Measurements from ENCODE around the gene XK. TPM values are rescaled to one million over a fixed set of nuclear protein-coding genes. Genes with fewer than 3 reads are reported as not detected.

The XK gene
- total and polyA plus RNA-seq, 10 of the 15 experiments (the other 5 are each of a cell fraction or from before 2014, with no cell fraction given), result not detected

DNA sequence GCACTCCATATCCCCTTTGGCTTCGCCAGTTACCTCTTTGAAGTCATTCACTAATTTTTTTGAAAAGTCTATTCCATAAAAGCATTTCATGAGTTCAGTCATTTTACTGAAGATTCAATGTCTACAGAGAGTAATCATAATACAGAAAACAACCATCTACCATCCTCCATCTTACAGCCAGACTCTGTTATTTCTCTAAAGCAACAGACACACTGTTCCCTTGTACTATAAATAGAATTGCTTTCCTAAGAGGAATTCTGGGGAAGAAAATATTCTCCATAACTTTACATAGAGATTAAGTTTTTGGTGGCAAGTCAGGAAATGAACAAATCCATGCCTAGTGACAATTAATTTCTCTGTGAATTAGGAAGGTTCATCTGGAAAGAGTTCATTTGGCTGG is 37.0 kb downstream of the XK start:
- Histone ChIP-seq H3K4me2 (ENCODE audit: control insufficient read depth, insufficient read depth) (no peak overlapping the region), H2AFZ (ENCODE audit: control insufficient read depth, low read depth, low read length) (no peak overlapping the region), H4K20me1 (ENCODE audit: control insufficient read depth, insufficient read depth) (no peaks in the 10 kb centered on the region), H3K9ac (ENCODE audit: control insufficient read depth, insufficient read depth, low read length) (no peak overlapping the region), H3K36me3 (ENCODE audit: control insufficient read depth in 2 of 2, insufficient read depth in 2 of 2, low read length in 1 of 2) (no peaks in the 10 kb centered on the region), H3K27ac (ENCODE audit: control insufficient read depth, insufficient read depth) (no peak overlapping the region), H3K27me3 (replicated peaks in 1 of 2; ENCODE audit: control insufficient read depth in 2 of 2, insufficient read depth in 2 of 2, low read length in 1 of 2) (no peaks in the 10 kb centered on the region), H3K4me3 (no peak overlapping the region), H3K4me1 (ENCODE audit: control insufficient read depth, insufficient read depth, low read length) (no peaks in the 10 kb centered on the region), H3K79me2 (ENCODE audit: control insufficient read depth, insufficient read depth, low read length) (no peaks in the 10 kb centered on the region), H3K9me3 (replicated peaks; ENCODE audit: control insufficient read depth, insufficient read depth, low read length) (no peaks in the 10 kb centered on the region)
- no TSS peak for BruUV-seq (replicated peaks)
- intact Hi-C loops (cut with micrococcal nuclease; ENCODE audit: unreplicated experiment), result no loop called here
- TF ChIP-seq POU2F2 (IDR thresholded peaks at IDR 0.05; ENCODE audit: borderline replicate concordance, low read depth, low read length) (no peak), IKZF2 (IDR thresholded peaks at IDR 0.05) (no peak), TARDBP (IDR thresholded peaks at IDR 0.05; ENCODE audit: borderline replicate concordance) (no peak), NFYB (IDR thresholded peaks at IDR 0.05; ENCODE audit: insufficient read depth, low read depth, low read length) (no peak), GATAD2B (conservative IDR thresholded peaks at IDR 0.05; ENCODE audit: low read depth) (no peak), ZNF207 (IDR thresholded peaks at IDR 0.05; ENCODE audit: borderline replicate concordance) (no peak), NR2C1 (IDR thresholded peaks at IDR 0.05) (no peak), PKNOX1 (IDR thresholded peaks at IDR 0.05) (no peak)
- in situ Hi-C loops (cut with MboI), result no loop called here
- ChIA-PET CTCF (no interaction called here), POLR2A (no interaction called here), RAD21 (ENCODE audit: unreplicated experiment) (no interaction called here), SMC1A (ENCODE audit: uncharacterized antibody, unreplicated experiment) (interaction anchor here (1.8 kb wide), 1 partner anchor 21 kb away, joined by 6 read pairs; no protein-coding TSS in a partner anchor)
- no peak for DNase-seq (ENCODE audit: low read depth, low spot score)
- no peak for ATAC-seq
- 0% methylated on average over 1 of the region's 1 CpG for WGBS (ENCODE audit: insufficient coverage, insufficient replicate concordance, low lambda C conversion rate, missing lambda C conversion rate)
- no peak for FAIRE-seq

GRCh38 chrX:37726346-37726745 is 40.8 kb downstream of the XK start:
- no peaks in the 10 kb centered on the region for H3K9me3 ChIP-seq (replicated peaks; ENCODE audit: control insufficient read depth, insufficient read depth, low read length)
- no peak overlapping the region for H3K4me3 ChIP-seq
- POLR2A ChIA-PET, result no interaction called here
- no peaks in the 10 kb centered on the region for H3K79me2 ChIP-seq (ENCODE audit: control insufficient read depth, insufficient read depth, low read length)
- no peak overlapping the region for H3K9ac ChIP-seq (ENCODE audit: control insufficient read depth, insufficient read depth, low read length)
- CTCF ChIA-PET, result no interaction called here
- 18% methylated on average over 3 of the region's 3 CpGs for WGBS (ENCODE audit: insufficient coverage, insufficient replicate concordance, low lambda C conversion rate, missing lambda C conversion rate)
- H3K27ac ChIP-seq (ENCODE audit: control insufficient read depth, insufficient read depth), result no peak overlapping the region
- no peaks in the 10 kb centered on the region for H3K36me3 ChIP-seq (ENCODE audit: control insufficient read depth in 2 of 2, insufficient read depth in 2 of 2, low read length in 1 of 2)
- intact Hi-C loops (cut with micrococcal nuclease; ENCODE audit: unreplicated experiment), result no loop called here
- no peaks in the 10 kb centered on the region for H4K20me1 ChIP-seq (ENCODE audit: control insufficient read depth, insufficient read depth)
- RAD21 ChIA-PET (ENCODE audit: unreplicated experiment), result no interaction called here
- BruUV-seq (replicated peaks), result no TSS peak
- no peak for ATAC-seq
- H2AFZ ChIP-seq (ENCODE audit: control insufficient read depth, low read depth, low read length), result no peak overlapping the region
- no peak for DNase-seq (ENCODE audit: low read depth, low spot score)
- H3K4me2 ChIP-seq (ENCODE audit: control insufficient read depth, insufficient read depth), result no peak overlapping the region
- no peaks in the 10 kb centered on the region; a peak in 1 of 4 replicates for H3K27me3 ChIP-seq (replicated peaks in 1 of 2; ENCODE audit: control insufficient read depth in 2 of 2, insufficient read depth in 2 of 2, low read length in 1 of 2)
- SMC1A ChIA-PET (ENCODE audit: uncharacterized antibody, unreplicated experiment), result no interaction called here
- no peaks in the 10 kb centered on the region for H3K4me1 ChIP-seq (ENCODE audit: control insufficient read depth, insufficient read depth, low read length)
- FAIRE-seq, result no peak
- in situ Hi-C loops (cut with MboI), result no loop called here
- no peak for TF ChIP-seq NR2C2 (IDR thresholded peaks at IDR 0.05; ENCODE audit: borderline replicate concordance, control insufficient read depth, insufficient read length, low read depth)
- no peak for TF ChIP-seq REST (IDR thresholded peaks at IDR 0.05; ENCODE audit: low read depth, low read length)
- no peak for TF ChIP-seq MTA2 (IDR thresholded peaks at IDR 0.05; ENCODE audit: low read depth)
- no peak for TF ChIP-seq PML (IDR thresholded peaks at IDR 0.05; ENCODE audit: low read length)
- TF ChIP-seq USF1 (IDR thresholded peaks at IDR 0.05; ENCODE audit: borderline replicate concordance, extremely low read length, insufficient read depth, low read depth, low read length), result no peak
- TF ChIP-seq RFX5 (IDR thresholded peaks at IDR 0.05; ENCODE audit: low read depth, low read length), result no peak
- TF ChIP-seq CHD1 (IDR thresholded peaks at IDR 0.05; ENCODE audit: low read depth, low read length), result no peak
